ENCODE measurements around the gene KRTAP29-1. TPM values are rescaled to one million over a fixed set of nuclear protein-coding genes. Genes with fewer than 3 reads are reported as not detected.

KRTAP29-1 gene
- polyA plus RNA-seq, 1 experiment: not detected

DNA sequence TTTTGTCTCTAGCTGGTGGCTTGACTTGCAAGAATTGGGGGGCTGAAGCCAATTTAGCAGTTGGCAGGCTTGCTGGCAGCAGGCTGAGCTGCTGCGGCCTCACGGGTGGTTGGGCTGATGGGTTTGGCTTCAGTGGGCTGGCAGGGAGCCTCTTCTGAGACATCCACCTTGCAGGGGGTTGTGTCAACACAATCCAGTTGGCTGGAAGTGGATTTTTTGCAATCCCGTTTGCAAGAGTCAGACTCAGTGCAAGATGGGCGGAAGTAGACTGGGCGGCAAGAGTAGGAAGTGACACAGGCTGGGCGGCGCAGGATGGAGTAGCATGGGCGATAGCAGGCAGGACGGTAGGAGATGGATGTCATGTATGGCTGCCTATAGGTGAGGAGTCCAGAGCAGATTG lies 5.0 kb upstream of the KRTAP29-1 start:
- POLR2A ChIA-PET: no interaction called here
- CTCF ChIA-PET: interaction anchor here (1.2 kb wide), 1 partner anchor 15 kb away, joined by 6 read pairs; no protein-coding TSS in a partner anchor
- no peak for TF ChIP-seq CTCF (IDR thresholded peaks at IDR 0.05; ENCODE audit: low read depth, low read length)

GRCh38 chr17:41304091-41304490 lies 1.4 kb upstream of the KRTAP29-1 start:
- no peak for DNase-seq (ENCODE audit: low read depth, low spot score)
- H3K27ac ChIP-seq (ENCODE audit: low read depth, low read length): no peak overlapping the region
- H3K4me3 ChIP-seq (ENCODE audit: low read depth, low read length): no peak overlapping the region
- peaks cover 2% of the 10 kb centered on the region for H3K27me3 ChIP-seq (ENCODE audit: control insufficient read depth, insufficient read depth, low read length)
- CTCF ChIA-PET: interaction anchor here (1.0 kb wide), 1 partner anchor 19 kb away, joined by 3 read pairs; no protein-coding TSS in a partner anchor
- POLR2A ChIA-PET: no interaction called here
- no peak for TF ChIP-seq CTCF (IDR thresholded peaks at IDR 0.05; ENCODE audit: low read depth, low read length)
- no peaks in the 10 kb centered on the region; the same call in none of the 2 replicates for H3K9me3 ChIP-seq (ENCODE audit: control insufficient read depth, insufficient read depth, low read length)

More for the DNA sequence above, 5.0 kb upstream of the KRTAP29-1 start:
- Histone ChIP-seq H3K27me3 (ENCODE audit: control insufficient read depth, insufficient read depth, low read length) (peaks cover 2% of the 10 kb centered on the region), H3K9me3 (ENCODE audit: control insufficient read depth, insufficient read depth, low read length) (no peaks in the 10 kb centered on the region; the same call in 1 of the 2 replicates), H3K4me3 (ENCODE audit: low read depth, low read length) (no peak overlapping the region), H3K27ac (ENCODE audit: low read depth, low read length) (no peak overlapping the region)
- DNase-seq (ENCODE audit: low read depth, low spot score): no peak

GRCh38 chr17:41302981-41303380 lies 330 bp upstream of the KRTAP29-1 start:
- ChIA-PET POLR2A (no interaction called here), CTCF (interaction anchor here (1.4 kb wide), 1 partner anchor 19 kb away, joined by 8 read pairs; no protein-coding TSS in a partner anchor)
- peaks cover 2% of the 10 kb centered on the region for H3K27me3 ChIP-seq (ENCODE audit: control insufficient read depth, insufficient read depth, low read length)
- TF ChIP-seq CTCF (IDR thresholded peaks at IDR 0.05; ENCODE audit: low read depth, low read length): no peak
- H3K4me3 ChIP-seq (ENCODE audit: low read depth, low read length): no peak overlapping the region
- peaks cover 2% of the 10 kb centered on the region for H3K9me3 ChIP-seq (ENCODE audit: control insufficient read depth, insufficient read depth, low read length)
- H3K27ac ChIP-seq (ENCODE audit: low read depth, low read length): no peak overlapping the region
- DNase-seq (ENCODE audit: low read depth, low spot score): no peak

GRCh38 chr17:41301204-41301790 lies 1.4 kb downstream of the KRTAP29-1 start:
- CTCF ChIA-PET: interaction anchor here (1.4 kb wide), 1 partner anchor 248 kb away, joined by 6 read pairs; no protein-coding TSS in a partner anchor
- Histone ChIP-seq H3K4me3 (ENCODE audit: low read depth, low read length) (no peak overlapping the region), H3K27me3 (ENCODE audit: control insufficient read depth, insufficient read depth, low read length) (no peaks in the 10 kb centered on the region), H3K27ac (ENCODE audit: low read depth, low read length) (no peak overlapping the region), H3K9me3 (ENCODE audit: control insufficient read depth, insufficient read depth, low read length) (peaks cover 2% of the 10 kb centered on the region)
- no peak for TF ChIP-seq CTCF (IDR thresholded peaks at IDR 0.05; ENCODE audit: low read depth, low read length)
- POLR2A ChIA-PET: no interaction called here
- DNase-seq (ENCODE audit: low read depth, low spot score): no peak

- Histone ChIP-seq H3K27ac (ENCODE audit: low read depth, low read length) (no peak overlapping the region), H3K9me3 (ENCODE audit: control insufficient read depth, insufficient read depth, low read length) (peaks cover 2% of the 10 kb centered on the region), H3K4me3 (ENCODE audit: low read depth, low read length) (no peak overlapping the region), H3K27me3 (ENCODE audit: control insufficient read depth, insufficient read depth, low read length) (no peaks in the 10 kb centered on the region)
- no peak for TF ChIP-seq CTCF (IDR thresholded peaks at IDR 0.05; ENCODE audit: low read depth, low read length)
- POLR2A ChIA-PET: no interaction called here
- no peak for DNase-seq (ENCODE audit: low read depth, low spot score)
- CTCF ChIA-PET: no interaction called here
Observed at GRCh38 chr17:41298458-41299135, 4.1 kb downstream of the KRTAP29-1 start.
